Mesodermal cell (in vitro differentiated cells): ENCODE measurements around the gene PITPNM3.
A peak's percentile ranks its signal among the peaks of the same experiment; 100 is the strongest.
"Not testable (repeated sequence)": the region's sequence is repeated elsewhere in the genome, so short reads cannot be mapped to it uniquely, and the experiment has no call there.

Experiments
- H3K27ac ChIP-seq: 2 replicates; pipeline ENCODE4 v1.7.0; 2013; ENCODE audit warnings: mild to moderate bottlenecking, low read depth, low read length, moderate library complexity; ENCODE audit not compliant: severe bottlenecking
- H3K36me3 ChIP-seq: 2 replicates; pipeline ENCODE4 v1.7.1; 2013; ENCODE audit warnings: mild to moderate bottlenecking, low read length, moderate library complexity; ENCODE audit not compliant: control insufficient read depth, insufficient read depth
- H3K4me1 ChIP-seq: one replicate; pipeline ENCODE4 v1.7.1; 2013; ENCODE audit warnings: mild to moderate bottlenecking, low read length; ENCODE audit not compliant: insufficient read depth, control insufficient read depth, poor library complexity, severe bottlenecking
- H3K4me3 ChIP-seq: 2 replicates; pipeline ENCODE4 v1.7.0; 2013; ENCODE audit warnings: low read length, control low read depth, mild to moderate bottlenecking; ENCODE audit not compliant: insufficient read depth, poor library complexity, severe bottlenecking; ENCODE audit errors: extremely low read depth
- H3K9me3 ChIP-seq: 2 replicates; pipeline ENCODE4 v1.7.1; 2013; ENCODE audit warnings: mild to moderate bottlenecking, low read length, moderate library complexity; ENCODE audit not compliant: control insufficient read depth
- WGBS, 2 experiments: methylation state at CpG; one replicate each; pipeline ENCODE4 v1.1.5; 2013; ENCODE audit warnings: missing lambda C conversion rate in 2 of 2; ENCODE audit not compliant: insufficient coverage in 2 of 2; 5-methylcytosine and 5-hydroxymethylcytosine counted together

Gene PITPNM3

DNA sequence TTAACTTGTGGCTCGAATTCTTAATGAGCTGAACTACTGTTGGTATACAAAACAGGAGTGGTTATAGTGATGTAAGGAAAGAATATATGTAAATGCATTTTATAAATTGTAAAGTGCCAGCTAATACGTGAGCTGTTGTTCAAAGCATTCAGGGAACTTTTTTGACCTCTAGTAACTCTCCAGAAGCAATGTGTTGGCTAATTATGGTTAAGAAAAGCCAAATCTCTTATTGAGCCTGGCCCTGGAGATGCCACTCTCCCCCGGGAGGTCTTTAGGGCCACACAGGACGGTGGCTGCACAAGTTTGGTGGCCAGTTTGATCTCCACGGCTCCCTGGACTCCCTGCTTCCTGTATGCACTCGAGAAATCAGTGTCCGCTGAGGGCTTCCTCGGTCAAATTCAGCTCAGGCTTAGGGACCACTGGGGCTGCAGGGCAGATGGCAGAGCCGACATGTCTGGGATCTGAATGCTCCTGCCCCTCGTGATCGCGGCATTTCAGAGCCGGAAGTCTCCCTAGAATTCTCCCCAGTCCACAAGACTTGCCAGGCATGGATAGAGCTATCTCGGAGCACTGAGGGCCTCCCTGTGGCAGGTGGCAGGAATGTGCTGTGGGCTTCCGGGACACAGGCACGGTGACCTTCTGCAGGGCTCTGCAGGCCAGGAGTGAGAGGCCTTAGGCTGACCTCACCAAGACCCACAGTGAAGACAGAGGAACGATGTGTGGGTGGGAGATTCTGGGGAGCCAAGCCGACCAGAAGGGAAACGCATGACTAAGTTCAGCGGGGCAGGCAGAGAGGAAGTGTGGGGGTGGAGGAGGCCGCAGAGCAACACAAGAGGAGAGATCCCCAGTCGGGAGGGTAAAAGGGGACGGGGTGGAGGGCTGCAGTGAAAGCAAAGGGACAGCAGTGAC is 18.6 kb upstream of the PITPNM3 start:
- Histone ChIP-seq H3K27ac (peak overlapping the region; percentile 16), H3K4me1 (peaks cover 12% of the 10 kb centered on the region), H3K36me3 (peaks cover 36% of the 10 kb centered on the region), H3K4me3 (no peak overlapping the region), H3K9me3 (no peaks in the 10 kb centered on the region)
- WGBS, 2 experiments = 74 to 78% methylated on average over 16 to 23 of the region's 23 CpGs

DNA sequence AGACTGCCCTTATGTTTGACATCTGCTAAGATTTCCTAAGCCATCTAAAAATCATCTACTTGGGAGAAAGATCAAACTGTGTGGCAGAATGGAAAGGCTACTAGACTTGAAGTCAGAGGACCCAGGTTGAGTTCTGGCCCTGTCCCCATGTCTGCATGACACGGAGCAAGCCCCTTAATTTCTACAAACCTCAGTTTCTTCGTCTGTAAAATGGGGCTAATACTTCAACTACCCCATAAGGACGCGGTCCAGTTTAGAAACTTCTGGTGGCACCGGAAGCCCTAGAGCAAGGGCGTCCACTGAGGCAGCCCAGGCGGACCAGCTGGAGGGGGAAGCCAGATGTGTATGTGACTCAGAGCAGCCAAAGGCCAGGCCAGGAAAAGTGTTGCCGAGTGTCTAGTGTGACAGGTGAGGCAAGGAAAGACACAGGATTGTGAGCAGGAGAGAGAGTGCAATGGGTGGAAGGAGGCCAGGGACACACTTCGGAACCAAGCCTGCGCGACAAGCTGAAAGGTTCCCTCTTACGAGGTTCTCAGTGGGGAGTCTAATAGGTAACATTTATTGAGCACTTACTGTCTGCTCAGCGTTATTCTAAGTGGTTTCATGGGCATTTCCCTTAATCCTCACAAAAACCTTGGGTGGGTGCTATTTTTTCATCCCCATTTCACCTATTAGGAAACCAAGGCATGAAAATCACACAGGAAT is 17.8 kb upstream of the PITPNM3 start:
- H3K27ac ChIP-seq = no peak overlapping the region
- no peaks in the 10 kb centered on the region for H3K9me3 ChIP-seq
- H3K36me3 ChIP-seq = peaks cover 30% of the 10 kb centered on the region
- H3K4me1 ChIP-seq = peaks cover 12% of the 10 kb centered on the region
- H3K4me3 ChIP-seq = no peak overlapping the region
- WGBS, 2 experiments = 89 to 97% methylated on average over 10 to 11 of the region's 13 CpGs

DNA sequence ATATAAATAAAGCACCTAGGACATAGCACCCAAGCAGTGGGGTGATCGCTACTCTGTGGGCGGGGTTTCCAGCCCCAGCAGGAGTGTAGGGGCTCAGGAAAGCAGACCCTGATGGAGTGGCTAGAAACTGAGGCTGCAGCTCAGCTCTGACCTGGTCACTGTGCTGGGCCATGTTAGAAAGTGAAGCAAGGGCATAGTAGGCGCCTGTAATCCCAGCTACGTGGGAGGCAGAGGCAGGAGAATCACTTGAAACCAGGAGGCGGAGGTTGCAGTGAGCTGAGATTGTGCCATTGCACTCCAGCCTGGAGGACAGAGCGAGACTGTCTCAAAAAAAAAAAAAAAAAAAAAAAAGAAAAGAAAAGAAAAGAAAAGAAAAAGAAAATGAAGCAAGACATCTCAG is 17.1 kb upstream of the PITPNM3 start:
- peaks cover 12% of the 10 kb centered on the region for H3K4me1 ChIP-seq
- 93 to 95% methylated on average over 2 to 4 of the region's 6 CpGs for WGBS, 2 experiments
- H3K36me3 ChIP-seq = peaks cover 25% of the 10 kb centered on the region
- H3K27ac ChIP-seq, H3K4me3 ChIP-seq, H3K9me3 ChIP-seq: not testable (repeated sequence)

DNA sequence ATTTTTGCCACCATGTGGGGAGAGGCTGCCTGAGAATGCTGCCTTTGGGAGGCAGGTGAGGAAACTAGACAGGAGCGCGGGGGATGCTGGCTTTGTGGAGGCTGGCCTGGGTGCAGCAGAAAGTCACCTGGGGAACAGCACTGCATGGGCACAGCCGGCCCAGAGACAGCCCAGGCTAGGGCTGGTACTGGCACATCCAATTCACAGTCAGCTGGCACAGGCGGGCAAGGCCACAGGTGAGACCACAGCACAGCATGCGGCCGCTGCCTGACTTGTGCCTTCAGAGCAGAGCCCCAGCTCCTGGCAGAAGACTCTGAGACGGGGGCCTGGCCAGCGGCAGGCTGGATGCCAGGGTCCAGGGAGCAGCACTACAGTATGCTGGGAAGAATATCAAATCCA is 16.6 kb upstream of the PITPNM3 start:
- WGBS, 2 experiments = 93 to 98% methylated on average over 8 of the region's 8 CpGs
- Histone ChIP-seq H3K36me3 (peaks cover 19% of the 10 kb centered on the region), H3K9me3 (no peaks in the 10 kb centered on the region), H3K27ac (no peak overlapping the region), H3K4me1 (peaks cover 13% of the 10 kb centered on the region), H3K4me3 (no peak overlapping the region)

DNA sequence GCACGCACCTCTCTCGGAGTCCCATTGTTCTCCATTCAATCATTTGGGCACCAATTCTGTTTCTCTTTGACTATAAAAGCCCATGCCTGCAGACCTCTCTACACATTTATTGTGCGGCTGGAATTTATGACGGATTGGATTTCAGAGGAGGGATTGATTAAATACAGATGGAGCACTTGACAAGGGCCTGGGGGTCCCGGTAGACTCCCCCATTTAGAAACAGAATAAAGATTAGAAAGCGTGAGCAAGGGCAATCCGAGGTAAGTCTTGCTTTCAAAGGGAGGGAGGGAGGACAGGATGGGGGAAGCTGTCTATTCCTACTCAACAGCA is 15.1 kb upstream of the PITPNM3 start:
- Histone ChIP-seq H3K4me3 (no peak overlapping the region), H3K4me1 (peaks cover 14% of the 10 kb centered on the region), H3K27ac (no peak overlapping the region), H3K36me3 (peaks cover 9% of the 10 kb centered on the region), H3K9me3 (no peaks in the 10 kb centered on the region)
- 95 to 100% methylated on average over 2 to 4 of the region's 7 CpGs for WGBS, 2 experiments

DNA sequence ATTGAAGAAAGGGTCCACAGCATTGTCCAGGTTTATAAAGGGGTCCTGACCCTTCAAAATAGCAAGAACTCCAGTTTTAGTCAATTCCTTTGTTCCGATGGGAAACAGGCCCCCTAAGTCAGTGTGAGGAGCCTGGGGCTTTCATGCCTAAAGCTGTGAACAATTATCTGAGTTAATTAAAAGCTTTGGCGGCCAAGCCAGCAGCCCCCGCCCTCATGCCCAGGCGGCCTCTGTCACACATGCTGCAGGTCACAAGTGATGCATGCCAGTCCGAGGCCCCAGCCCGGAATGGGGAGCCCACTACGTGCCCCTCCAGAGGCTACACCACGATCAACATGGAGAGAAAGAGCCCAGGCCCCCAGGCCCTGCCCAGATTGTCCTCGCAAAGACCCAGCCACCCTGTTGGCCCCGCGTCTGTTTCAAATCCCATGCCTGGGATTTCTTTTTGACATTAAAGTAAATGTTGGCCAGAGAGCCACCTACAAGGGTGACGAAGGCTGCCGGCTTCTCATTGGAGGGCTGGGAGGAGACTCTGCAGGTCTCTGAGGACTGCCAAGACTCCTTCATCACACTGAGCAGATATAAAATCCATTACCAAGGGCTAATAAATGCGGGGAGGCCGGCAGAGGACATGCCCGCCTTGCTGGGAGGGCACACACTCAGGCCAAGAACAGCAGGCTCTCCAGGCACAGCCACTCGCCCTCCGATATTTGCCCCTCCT is 14.5 kb upstream of the PITPNM3 start:
- WGBS, 2 experiments = 87 to 95% methylated on average over 11 to 14 of the region's 18 CpGs
- Histone ChIP-seq H3K27ac (no peak overlapping the region), H3K4me3 (no peak overlapping the region), H3K36me3 (peaks cover 5% of the 10 kb centered on the region), H3K4me1 (peaks cover 14% of the 10 kb centered on the region), H3K9me3 (no peaks in the 10 kb centered on the region)

DNA sequence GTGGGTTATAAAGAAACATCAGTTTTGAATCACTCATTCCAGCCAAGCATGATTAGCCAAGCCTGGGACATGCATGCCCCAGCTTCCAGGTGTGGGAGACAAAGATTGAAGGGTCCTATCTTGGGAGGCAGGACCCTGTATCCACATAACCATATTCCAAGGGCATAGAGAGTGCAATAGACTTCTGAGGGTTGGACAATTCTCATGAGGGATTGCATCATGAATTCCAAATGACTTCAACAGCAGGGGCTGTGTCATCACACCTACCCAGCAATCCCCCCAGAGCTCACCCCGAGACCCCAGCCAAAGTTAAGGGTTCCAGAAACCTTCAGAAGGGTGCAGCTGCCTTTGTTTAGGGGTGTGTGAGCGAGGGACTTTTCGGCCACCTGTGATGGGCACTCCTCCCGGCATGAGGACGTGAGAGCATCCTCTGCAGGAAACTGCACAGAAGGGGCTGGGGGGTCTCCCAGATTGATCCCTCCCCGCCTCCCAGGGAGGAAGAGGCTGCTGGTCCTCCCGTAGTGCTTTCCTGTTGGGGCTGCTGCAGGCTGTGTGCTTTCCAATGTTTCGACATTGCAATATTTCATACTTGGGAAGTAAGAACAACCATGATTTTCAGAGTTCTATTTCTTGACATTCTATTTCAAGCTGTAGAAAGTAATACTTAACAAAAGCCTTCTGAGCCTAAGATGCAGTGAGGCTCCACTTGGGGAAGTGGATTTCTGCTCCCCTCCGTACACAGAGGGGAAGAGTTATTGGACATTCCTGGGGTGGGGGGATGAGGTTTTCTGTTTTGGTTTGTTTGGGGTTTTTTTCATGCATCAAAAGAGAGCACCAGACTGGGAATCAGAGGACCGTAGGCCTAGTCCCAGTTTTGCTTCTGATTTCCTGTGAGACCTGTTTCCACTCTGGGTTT is 13.3 kb upstream of the PITPNM3 start:
- Histone ChIP-seq H3K4me1 (peaks cover 2% of the 10 kb centered on the region), H3K9me3 (no peaks in the 10 kb centered on the region), H3K27ac (no peak overlapping the region), H3K36me3 (peaks cover 4% of the 10 kb centered on the region), H3K4me3 (no peak overlapping the region)
- 85 to 93% methylated on average over 6 to 7 of the region's 10 CpGs for WGBS, 2 experiments

DNA sequence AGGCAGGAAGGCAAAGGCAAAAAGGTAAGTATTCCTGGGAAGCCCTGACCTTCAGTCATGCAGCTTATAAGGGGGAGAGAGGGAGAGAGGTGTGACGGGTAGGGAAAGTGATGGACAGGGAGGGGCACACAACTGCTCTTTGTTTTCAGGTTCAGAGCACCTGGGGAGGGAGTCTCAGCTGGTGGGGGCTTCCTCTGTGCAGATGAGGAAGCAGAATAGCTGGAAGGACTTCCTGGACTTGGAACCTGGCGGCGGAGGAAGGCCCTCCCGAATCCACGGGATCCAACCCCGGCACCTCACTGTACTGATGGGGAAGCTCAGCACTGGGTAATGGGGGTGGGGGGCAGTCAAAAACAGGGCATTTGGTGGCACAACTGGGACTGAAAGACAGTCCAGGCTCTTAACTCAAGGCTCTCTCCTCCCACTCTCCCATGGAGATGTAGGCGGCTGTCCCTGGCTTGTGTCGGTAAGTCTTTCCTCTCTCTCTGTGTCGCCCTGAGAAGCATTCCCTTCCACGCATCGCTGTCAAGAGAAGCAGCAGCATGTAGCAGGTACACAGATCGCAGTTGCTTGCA is 11.9 kb upstream of the PITPNM3 start:
- Histone ChIP-seq H3K27ac (no peak overlapping the region), H3K36me3 (no peaks in the 10 kb centered on the region), H3K4me1 (peaks cover 2% of the 10 kb centered on the region), H3K9me3 (no peaks in the 10 kb centered on the region), H3K4me3 (no peak overlapping the region)
- WGBS, 2 experiments = 84 to 85% methylated on average over 12 of the region's 12 CpGs

DNA sequence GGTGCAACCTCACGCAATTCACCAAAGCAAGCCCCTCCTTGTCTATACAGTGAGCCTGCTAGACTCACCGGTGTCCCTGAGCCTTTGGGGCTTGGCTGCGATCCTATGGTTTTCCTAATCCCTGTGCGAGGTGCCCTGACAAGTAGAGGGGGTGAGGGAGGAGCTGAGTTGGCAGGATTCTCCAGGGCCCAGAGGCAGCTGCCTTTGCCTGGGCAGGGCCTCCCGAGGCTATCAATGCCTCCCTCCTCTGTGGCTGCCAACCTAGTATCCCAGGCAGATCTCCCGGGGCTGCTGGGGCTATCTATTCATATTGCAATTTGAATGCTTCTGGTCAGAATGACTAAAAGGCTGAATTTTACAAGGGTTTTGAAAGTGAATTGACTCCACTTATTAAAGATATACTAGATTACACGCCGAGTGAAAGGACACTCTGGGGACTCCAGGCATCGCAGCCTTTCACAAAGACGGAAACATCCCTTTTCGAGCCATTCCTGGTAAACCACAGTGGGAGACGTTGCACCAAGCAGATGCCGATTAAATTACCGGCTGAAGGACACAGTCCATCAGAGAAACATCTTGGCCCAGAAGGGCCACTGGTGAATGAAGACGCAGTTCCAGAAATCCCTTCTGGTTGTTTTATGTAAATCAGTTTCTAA is 11.3 kb upstream of the PITPNM3 start:
- H3K27ac ChIP-seq = no peak overlapping the region
- H3K9me3 ChIP-seq = no peaks in the 10 kb centered on the region
- H3K4me3 ChIP-seq = no peak overlapping the region
- no peaks in the 10 kb centered on the region for H3K36me3 ChIP-seq
- peaks cover 2% of the 10 kb centered on the region for H3K4me1 ChIP-seq
- WGBS, 2 experiments = 56 to 59% methylated on average over 11 to 12 of the region's 15 CpGs
